ENCODE measurements around the gene TDRD15. TPM values are rescaled to one million over a fixed set of nuclear protein-coding genes. Genes with fewer than 3 reads are reported as not detected.

Gene TDRD15
- total RNA-seq, 2 donors from 2014 or later: not detected

GRCh38 chr2:21095178-21095577 lies 28.6 kb upstream of the TDRD15 start:
- H3K4me3 ChIP-seq: no peak overlapping the region
- TF ChIP-seq CTCF (IDR thresholded peaks at IDR 0.05): no peak
- intact Hi-C loops (cut with DNase I): no loop called here
- H3K4me1 ChIP-seq: no peaks in the 10 kb centered on the region
- no peak overlapping the region for H3K27ac ChIP-seq
- H3K9ac ChIP-seq (ENCODE audit: low read depth in 2 of 2, low read length in 2 of 2): no peak overlapping the region
- no peaks in the 10 kb centered on the region for H3K36me3 ChIP-seq
- no peak for DNase-seq
- no peaks in the 10 kb centered on the region for H3K9me3 ChIP-seq
- H3K27me3 ChIP-seq: no peaks in the 10 kb centered on the region

GRCh38 chr2:21095714-21096113 lies 28.1 kb upstream of the TDRD15 start:
- Histone ChIP-seq H3K27me3 (no peaks in the 10 kb centered on the region), H3K36me3 (no peaks in the 10 kb centered on the region), H3K9ac (ENCODE audit: low read depth in 2 of 2, low read length in 2 of 2) (no peak overlapping the region), H3K9me3 (no peaks in the 10 kb centered on the region), H3K4me1 (no peaks in the 10 kb centered on the region), H3K27ac (no peak overlapping the region), H3K4me3 (no peak overlapping the region)
- DNase-seq: no peak
- no peak for TF ChIP-seq CTCF (IDR thresholded peaks at IDR 0.05)
- intact Hi-C loops (cut with DNase I): no loop called here

GRCh38 chr2:21096458-21096857 lies 27.3 kb upstream of the TDRD15 start:
- H3K27me3 ChIP-seq: no peaks in the 10 kb centered on the region
- no peaks in the 10 kb centered on the region for H3K4me1 ChIP-seq
- H3K36me3 ChIP-seq: no peaks in the 10 kb centered on the region
- H3K9me3 ChIP-seq: no peaks in the 10 kb centered on the region
- H3K4me3 ChIP-seq: no peak overlapping the region
- intact Hi-C loops (cut with DNase I): no loop called here
- TF ChIP-seq CTCF (IDR thresholded peaks at IDR 0.05): no peak
- H3K27ac ChIP-seq: no peak overlapping the region
- DNase-seq: no peak
- no peak overlapping the region for H3K9ac ChIP-seq (ENCODE audit: low read depth in 2 of 2, low read length in 2 of 2)

GRCh38 chr2:21097331-21097730 lies 26.4 kb upstream of the TDRD15 start:
- Histone ChIP-seq H3K9ac (ENCODE audit: low read depth in 2 of 2, low read length in 2 of 2) (no peak overlapping the region), H3K27ac (no peak overlapping the region), H3K9me3 (no peaks in the 10 kb centered on the region), H3K27me3 (no peaks in the 10 kb centered on the region), H3K4me3 (no peak overlapping the region), H3K4me1 (no peaks in the 10 kb centered on the region), H3K36me3 (no peaks in the 10 kb centered on the region)
- DNase-seq: no peak
- intact Hi-C loops (cut with DNase I): no loop called here
- TF ChIP-seq CTCF (IDR thresholded peaks at IDR 0.05): no peak

GRCh38 chr2:21098294-21098693 lies 25.5 kb upstream of the TDRD15 start:
- Histone ChIP-seq H3K27ac (no peak overlapping the region), H3K4me1 (no peaks in the 10 kb centered on the region), H3K27me3 (no peaks in the 10 kb centered on the region), H3K36me3 (no peaks in the 10 kb centered on the region), H3K9me3 (no peaks in the 10 kb centered on the region), H3K4me3 (no peak overlapping the region), H3K9ac (ENCODE audit: low read depth in 2 of 2, low read length in 2 of 2) (no peak overlapping the region)
- TF ChIP-seq CTCF (IDR thresholded peaks at IDR 0.05): no peak
- DNase-seq: no peak
- intact Hi-C loops (cut with DNase I): no loop called here
